T-cell (primary cell): Measurements from ENCODE around the gene ARHGAP11A. TPM values are rescaled to one million over a fixed set of nuclear protein-coding genes. Genes with fewer than 3 reads are reported as not detected.

ENCODE experiments used
- ATAC-seq, 4 experiments: fragments of 200-7000 bp in 3 of 4; fragments of 150-1000 bp in 1 of 4; cut with Tn5 transposase; replicated peaks in 1 of 4; 1 replicate in 3 of 4; 2 replicates in 1 of 4; pipeline ENCODE4 v1.10.0; 2021; ENCODE audit warnings: moderate library complexity in 3 of 4, mild to moderate bottlenecking in 2 of 4, moderate number of reproducible peaks in 1 of 4
- CTCF ChIA-PET, 2 donors: fragments of 300-600 bp; sonication (Branson Sonifier 250); formaldehyde crosslinking; loops; one replicate each; lab custom pipeline; 2022; ENCODE audit warnings: antibody characterized with exemption in 2 of 2; lab: Charles Lee
- POLR2A ChIA-PET, 2 donors: fragments of 300-600 bp; sonication (Branson Sonifier 250); formaldehyde crosslinking; loops; one replicate each; lab custom pipeline; 2022; ENCODE audit warnings: antibody characterized with exemption in 2 of 2; lab: Charles Lee
- DNase-seq, 35 experiments: peaks; one replicate each; pipeline versions ENCODE4 v3.0.0 to v3.0.0-alpha.2; 2013 to 2023
- H3K27ac ChIP-seq: one replicate; pipeline ENCODE4 v1.5.1; 2013; ENCODE audit warnings: low read length
- H3K27me3 ChIP-seq, 2 experiments: replicated peaks in 1 of 2; 1 replicate in 1 of 2; 2 replicates in 1 of 2; pipeline versions ENCODE4 v1.6.1 to v1.7.0; 2013; ENCODE audit warnings: low read length in 1 of 2, mixed read lengths in 1 of 2; ENCODE audit not compliant: control insufficient read depth in 2 of 2, insufficient read depth in 2 of 2; ENCODE audit errors: extremely low read depth in 1 of 2
- H3K36me3 ChIP-seq, 2 donors: 1 replicate in 1 of 2; 2 replicates in 1 of 2; pipeline versions ENCODE4 v1.6.1 to v1.7.0; 2013; ENCODE audit warnings: low read length in 1 of 2; ENCODE audit not compliant: control insufficient read depth in 2 of 2, insufficient read depth in 1 of 2; ENCODE audit errors: extremely low read depth in 1 of 2
- H3K4me1 ChIP-seq, 2 experiments: 1 replicate in 1 of 2; 2 replicates in 1 of 2; pipeline versions ENCODE4 v1.6.1 to v1.7.0; 2013; ENCODE audit warnings: low read length in 2 of 2, mixed read lengths in 1 of 2; ENCODE audit not compliant: insufficient read depth in 2 of 2, control insufficient read depth in 1 of 2; ENCODE audit errors: extremely low read depth in 1 of 2
- H3K4me3 ChIP-seq, 2 donors: 1 replicate in 1 of 2; 2 replicates in 1 of 2; pipeline versions ENCODE4 v1.5.1 to v1.7.0; 2013; ENCODE audit warnings: mild to moderate bottlenecking in 2 of 2, low read length in 1 of 2, moderate library complexity in 1 of 2; ENCODE audit not compliant: control insufficient read depth in 1 of 2; ENCODE audit errors: extremely low read depth in 1 of 2
- H3K9me3 ChIP-seq: 2 replicates; pipeline ENCODE4 v1.7.0; 2013
- H3K27ac Mint-ChIP-seq, 2 donors: one replicate each; pipeline ENCODE4 v1.8.0; 2020 to 2021; ENCODE audit warnings: mild to moderate bottlenecking in 2 of 2, mixed read lengths in 2 of 2
- H3K27me3 Mint-ChIP-seq, 2 donors: one replicate each; pipeline ENCODE4 v1.8.0; 2021 to 2022; ENCODE audit warnings: mixed read lengths in 2 of 2
- H3K36me3 Mint-ChIP-seq: one replicate; pipeline ENCODE4 v1.8.0; 2021; ENCODE audit warnings: mixed read lengths
- H3K4me1 Mint-ChIP-seq, 3 donors: one replicate each; pipeline ENCODE4 v1.8.0; 2020 to 2022; ENCODE audit warnings: mixed read lengths in 3 of 3, mild to moderate bottlenecking in 1 of 3
- H3K4me3 Mint-ChIP-seq, 3 donors: one replicate each; pipeline ENCODE4 v1.8.0; 2020 to 2022; ENCODE audit warnings: mild to moderate bottlenecking in 3 of 3, mixed read lengths in 3 of 3, moderate library complexity in 3 of 3
- H3K9me3 Mint-ChIP-seq, 3 donors: one replicate each; pipeline ENCODE4 v1.8.0; 2020 to 2022; ENCODE audit warnings: mixed read lengths in 3 of 3
- WGBS: methylation state at CpG from one replicate; pipeline ENCODE4 v1.1.5; 2013; ENCODE audit warnings: missing lambda C conversion rate; ENCODE audit not compliant: insufficient coverage; 5-methylcytosine and 5-hydroxymethylcytosine counted together
- total RNA-seq, 35 experiments: library from RNA in 6 of 35; stranded (reverse) in 6 of 35; fragments of 120-200 nt in 1 of 35; gene quantifications; one replicate each; pipeline versions ENCODE4 v1.2.1 to v1.2.4 and lab custom pipeline; 2013 to 2026

The ARHGAP11A gene
- total RNA-seq, 5 donors from 2014 or later (not counting 1 experiment from before 2014, with no cell fraction given) = 4.5 to 6.8 (median 6.2) TPM

GRCh38 chr15:32663671-32664070, 48.4 kb downstream of the ARHGAP11A start:
- no peaks in the 10 kb centered on the region for H3K9me3 Mint-ChIP-seq
- H3K4me1 Mint-ChIP-seq = peaks cover 0 to 7% (median 5%) of the 10 kb centered on the region in 3 donors
- H3K36me3 Mint-ChIP-seq = no peaks in the 10 kb centered on the region
- H3K27me3 Mint-ChIP-seq = no peaks in the 10 kb centered on the region
- Histone ChIP-seq H3K9me3 (no peaks in the 10 kb centered on the region), H3K36me3 (no peaks in the 10 kb centered on the region), H3K4me3 (no peak overlapping the region), H3K27ac (no peak overlapping the region), H3K4me1 (no peaks in the 10 kb centered on the region), H3K27me3 (no peaks in the 10 kb centered on the region)
- no peak for ATAC-seq
- H3K4me3 Mint-ChIP-seq = no peak overlapping the region
- no peak overlapping the region for H3K27ac Mint-ChIP-seq
- ChIA-PET POLR2A (no interaction called here), CTCF (interaction anchor here (0.8 to 2.1 kb wide), 4 partner anchors 13 to 1037 kb away, joined by 3 to 9 read pairs (median 6); partner anchors contain the start of gene SCG5 (in 1 of the 2))
- DNase-seq = no peak
- 100% methylated on average over 1 of the region's 4 CpGs for WGBS

GRCh38 chr15:32664796-32665195, 49.5 kb downstream of the ARHGAP11A start:
- CTCF ChIA-PET = no interaction called here
- DNase-seq = no peak
- Histone ChIP-seq H3K4me1 (no peaks in the 10 kb centered on the region), H3K9me3 (no peaks in the 10 kb centered on the region), H3K27ac (no peak overlapping the region), H3K4me3 (no peak overlapping the region), H3K36me3 (no peaks in the 10 kb centered on the region), H3K27me3 (no peaks in the 10 kb centered on the region)
- no peak for ATAC-seq
- POLR2A ChIA-PET = interaction anchor here in 1 of 2 donors (0.6 kb wide), 1 partner anchor 709 kb away, joined by 3 read pairs; no protein-coding TSS in a partner anchor
- no peaks in the 10 kb centered on the region for H3K36me3 Mint-ChIP-seq
- no peaks in the 10 kb centered on the region for H3K9me3 Mint-ChIP-seq
- no peak overlapping the region for H3K4me3 Mint-ChIP-seq
- peaks cover 0 to 7% (median 5%) of the 10 kb centered on the region in 3 donors for H3K4me1 Mint-ChIP-seq
- H3K27ac Mint-ChIP-seq = no peak overlapping the region
- H3K27me3 Mint-ChIP-seq = no peaks in the 10 kb centered on the region

GRCh38 chr15:32667321-32667720, 52.0 kb downstream of the ARHGAP11A start:
- ChIA-PET POLR2A (no interaction called here), CTCF (no interaction called here)
- Mint-ChIP-seq H3K36me3 (no peaks in the 10 kb centered on the region), H3K4me3 (no peak overlapping the region), H3K4me1 (peaks cover 0 to 6% (median 5%) of the 10 kb centered on the region in 3 donors), H3K27ac (no peak overlapping the region), H3K27me3 (no peaks in the 10 kb centered on the region), H3K9me3 (no peaks in the 10 kb centered on the region)
- no peak overlapping the region for H3K4me3 ChIP-seq
- H3K4me1 ChIP-seq = no peaks in the 10 kb centered on the region
- H3K36me3 ChIP-seq = no peaks in the 10 kb centered on the region
- no peak for ATAC-seq
- no peaks in the 10 kb centered on the region for H3K9me3 ChIP-seq
- WGBS = 83% methylated on average over 1 of the region's 6 CpGs
- no peak overlapping the region for H3K27ac ChIP-seq
- DNase-seq = no peak
- H3K27me3 ChIP-seq = no peaks in the 10 kb centered on the region

GRCh38 chr15:32668942-32669341, 53.6 kb downstream of the ARHGAP11A start:
- Histone ChIP-seq H3K9me3 (no peaks in the 10 kb centered on the region), H3K27ac (no peak overlapping the region), H3K27me3 (no peaks in the 10 kb centered on the region), H3K36me3 (no peaks in the 10 kb centered on the region), H3K4me1 (no peaks in the 10 kb centered on the region), H3K4me3 (no peak overlapping the region)
- WGBS = 100% methylated on average over 1 of the region's 2 CpGs
- no peak overlapping the region for H3K27ac Mint-ChIP-seq
- H3K4me1 Mint-ChIP-seq = no peaks in the 10 kb centered on the region
- POLR2A ChIA-PET = no interaction called here
- H3K9me3 Mint-ChIP-seq = no peaks in the 10 kb centered on the region
- no peak for ATAC-seq
- H3K27me3 Mint-ChIP-seq = no peaks in the 10 kb centered on the region
- no peak for DNase-seq
- H3K4me3 Mint-ChIP-seq = no peak overlapping the region
- no peaks in the 10 kb centered on the region for H3K36me3 Mint-ChIP-seq
- CTCF ChIA-PET = interaction anchor here in 1 of 2 donors (0.9 kb wide), 1 partner anchor 20 kb away, joined by 3 read pairs; no protein-coding TSS in a partner anchor

- no peaks in the 10 kb centered on the region for H3K36me3 Mint-ChIP-seq
- H3K9me3 Mint-ChIP-seq = no peaks in the 10 kb centered on the region
- ATAC-seq = no peak
Measured at GRCh38 chr15:32669896-32670611, 54.8 kb downstream of the ARHGAP11A start.

GRCh38 chr15:32670623-32671022, 55.3 kb downstream of the ARHGAP11A start:
- POLR2A ChIA-PET = no interaction called here

More at GRCh38 chr15:32669896-32670611, 54.8 kb downstream of the ARHGAP11A start:
- Histone ChIP-seq H3K27me3 (no peaks in the 10 kb centered on the region), H3K4me3 (no peak overlapping the region), H3K27ac (no peak overlapping the region), H3K36me3 (no peaks in the 10 kb centered on the region), H3K4me1 (no peaks in the 10 kb centered on the region), H3K9me3 (no peaks in the 10 kb centered on the region)
- Mint-ChIP-seq H3K4me3 (no peak overlapping the region), H3K4me1 (no peaks in the 10 kb centered on the region), H3K27me3 (no peaks in the 10 kb centered on the region), H3K27ac (no peak overlapping the region)
- ChIA-PET POLR2A (interaction anchor here in 1 of 2 donors (0.6 kb wide), 1 partner anchor 53 kb away, joined by 4 read pairs; no protein-coding TSS in a partner anchor), CTCF (interaction anchor here in 1 of 2 donors (0.9 kb wide), 1 partner anchor 21 kb away, joined by 3 read pairs; no protein-coding TSS in a partner anchor)
- WGBS = 80% methylated on average over 3 of the region's 5 CpGs
- no peak for DNase-seq

More at GRCh38 chr15:32670623-32671022, 55.3 kb downstream of the ARHGAP11A start:
- Mint-ChIP-seq H3K27me3 (no peaks in the 10 kb centered on the region), H3K4me1 (no peaks in the 10 kb centered on the region), H3K36me3 (no peaks in the 10 kb centered on the region), H3K4me3 (no peak overlapping the region), H3K9me3 (no peaks in the 10 kb centered on the region), H3K27ac (no peak overlapping the region)
- no peak overlapping the region for H3K27ac ChIP-seq
- CTCF ChIA-PET = no interaction called here
- no peak overlapping the region for H3K4me3 ChIP-seq
- H3K27me3 ChIP-seq = no peaks in the 10 kb centered on the region
- no CpG with 5 or more reads among the region's 3 CpGs for WGBS
- ATAC-seq = no peak
- H3K36me3 ChIP-seq = no peaks in the 10 kb centered on the region
- DNase-seq = no peak
- no peaks in the 10 kb centered on the region for H3K4me1 ChIP-seq
- H3K9me3 ChIP-seq = no peaks in the 10 kb centered on the region
